ENCODE data around the gene SH2D4B.

GRCh38 chr10:80540981-80541750, 3.5 kb downstream of the SH2D4B start:
- TF ChIP-seq POLR2AphosphoS5 (IDR thresholded peaks at IDR 0.05): no peak
- TF ChIP-seq POLR2A (IDR thresholded peaks at IDR 0.05): no peak
- TF ChIP-seq, protein P1, sequence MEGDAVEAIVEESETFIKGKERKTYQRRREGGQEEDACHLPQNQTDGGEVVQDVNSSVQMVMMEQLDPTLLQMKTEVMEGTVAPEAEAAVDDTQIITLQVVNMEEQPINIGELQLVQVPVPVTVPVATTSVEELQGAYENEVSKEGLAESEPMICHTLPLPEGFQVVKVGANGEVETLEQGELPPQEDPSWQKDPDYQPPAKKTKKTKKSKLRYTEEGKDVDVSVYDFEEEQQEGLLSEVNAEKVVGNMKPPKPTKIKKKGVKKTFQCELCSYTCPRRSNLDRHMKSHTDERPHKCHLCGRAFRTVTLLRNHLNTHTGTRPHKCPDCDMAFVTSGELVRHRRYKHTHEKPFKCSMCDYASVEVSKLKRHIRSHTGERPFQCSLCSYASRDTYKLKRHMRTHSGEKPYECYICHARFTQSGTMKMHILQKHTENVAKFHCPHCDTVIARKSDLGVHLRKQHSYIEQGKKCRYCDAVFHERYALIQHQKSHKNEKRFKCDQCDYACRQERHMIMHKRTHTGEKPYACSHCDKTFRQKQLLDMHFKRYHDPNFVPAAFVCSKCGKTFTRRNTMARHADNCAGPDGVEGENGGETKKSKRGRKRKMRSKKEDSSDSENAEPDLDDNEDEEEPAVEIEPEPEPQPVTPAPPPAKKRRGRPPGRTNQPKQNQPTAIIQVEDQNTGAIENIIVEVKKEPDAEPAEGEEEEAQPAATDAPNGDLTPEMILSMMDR (IDR thresholded peaks at IDR 0.05): no peak
- no peak for TF ChIP-seq EP300 (IDR thresholded peaks at IDR 0.05)

Measured in sigmoid colon (tissue), 4 donors.